Measurements from ENCODE around the gene TTC33. TPM values are rescaled to one million over a fixed set of nuclear protein-coding genes. Genes with fewer than 3 reads are reported as not detected.
A peak's percentile ranks its signal among the peaks of the same experiment; 100 is the strongest.

Gene TTC33
- total and polyA plus RNA-seq, 2 of the 4 experiments (the other 2 are of a cell fraction), result 3.1 to 8.1 TPM

DNA sequence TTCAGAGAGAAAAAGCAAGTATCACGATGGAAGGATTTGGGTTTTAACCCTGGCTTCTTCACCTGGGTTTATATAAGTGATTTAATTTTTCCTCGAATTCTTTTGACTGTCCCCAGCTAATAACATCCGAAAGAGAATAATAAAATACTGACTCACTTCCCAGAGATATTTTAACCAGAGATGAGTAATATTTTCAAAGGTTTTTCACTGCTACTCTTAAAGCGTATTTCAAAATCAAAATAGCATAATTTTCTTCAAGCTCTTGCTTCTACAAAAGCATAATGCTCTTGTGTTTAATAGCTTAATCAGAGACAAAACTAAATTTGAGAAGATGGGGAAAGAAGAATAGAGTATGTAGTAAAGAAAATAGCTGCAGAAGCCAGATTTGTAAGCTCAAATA is 291.2 kb downstream of the TTC33 start:
- ATAC-seq (ENCODE audit: low read depth) (0 out of 2 replicates have a peak, but pooled peaks have one; percentile 14), DNase-seq (peak; percentile 15)
- POLR2A ChIA-PET (ENCODE audit: unreplicated experiment), result no interaction called here
- H3K4me2 ChIP-seq (ENCODE audit: low read depth, low read length), result no peak overlapping the region
- no peak overlapping the region for H2BK15ac ChIP-seq (ENCODE audit: low read depth, low read length)
- H2BK20ac ChIP-seq (ENCODE audit: low read depth, low read length), result no peak overlapping the region
- H3K18ac ChIP-seq (ENCODE audit: low read depth, low read length), result no peak overlapping the region
- H3K79me1 ChIP-seq (ENCODE audit: low read depth in 1 of 2, low read length in 2 of 2), result no peaks in the 10 kb centered on the region
- H3K9me1 ChIP-seq (ENCODE audit: insufficient read depth, low read length), result no peaks in the 10 kb centered on the region
- no peak overlapping the region for H3K23ac ChIP-seq (ENCODE audit: low read depth, low read length)
- no peak overlapping the region for H3K14ac ChIP-seq (replicated peaks; ENCODE audit: low read depth, low read length)
- dilution Hi-C loops (cut with HindIII; ENCODE audit: low sequenced_read_pairs, unreplicated experiment), result no loop called here
- H3K27ac ChIP-seq (ENCODE audit: insufficient read depth, low read length), result no peak overlapping the region
- no peak overlapping the region for H3K4me3 ChIP-seq (ENCODE audit: insufficient read depth, low read depth, low read length)
- H4K20me1 ChIP-seq (ENCODE audit: insufficient read depth, low read length), result no peaks in the 10 kb centered on the region
- BruUV-seq (replicated peaks), result no TSS peak
- TF ChIP-seq, protein P1, sequence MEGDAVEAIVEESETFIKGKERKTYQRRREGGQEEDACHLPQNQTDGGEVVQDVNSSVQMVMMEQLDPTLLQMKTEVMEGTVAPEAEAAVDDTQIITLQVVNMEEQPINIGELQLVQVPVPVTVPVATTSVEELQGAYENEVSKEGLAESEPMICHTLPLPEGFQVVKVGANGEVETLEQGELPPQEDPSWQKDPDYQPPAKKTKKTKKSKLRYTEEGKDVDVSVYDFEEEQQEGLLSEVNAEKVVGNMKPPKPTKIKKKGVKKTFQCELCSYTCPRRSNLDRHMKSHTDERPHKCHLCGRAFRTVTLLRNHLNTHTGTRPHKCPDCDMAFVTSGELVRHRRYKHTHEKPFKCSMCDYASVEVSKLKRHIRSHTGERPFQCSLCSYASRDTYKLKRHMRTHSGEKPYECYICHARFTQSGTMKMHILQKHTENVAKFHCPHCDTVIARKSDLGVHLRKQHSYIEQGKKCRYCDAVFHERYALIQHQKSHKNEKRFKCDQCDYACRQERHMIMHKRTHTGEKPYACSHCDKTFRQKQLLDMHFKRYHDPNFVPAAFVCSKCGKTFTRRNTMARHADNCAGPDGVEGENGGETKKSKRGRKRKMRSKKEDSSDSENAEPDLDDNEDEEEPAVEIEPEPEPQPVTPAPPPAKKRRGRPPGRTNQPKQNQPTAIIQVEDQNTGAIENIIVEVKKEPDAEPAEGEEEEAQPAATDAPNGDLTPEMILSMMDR (conservative IDR thresholded peaks at IDR 0.05; ENCODE audit: low read depth, low read length), result no peak
- TF ChIP-seq, protein P2, sequence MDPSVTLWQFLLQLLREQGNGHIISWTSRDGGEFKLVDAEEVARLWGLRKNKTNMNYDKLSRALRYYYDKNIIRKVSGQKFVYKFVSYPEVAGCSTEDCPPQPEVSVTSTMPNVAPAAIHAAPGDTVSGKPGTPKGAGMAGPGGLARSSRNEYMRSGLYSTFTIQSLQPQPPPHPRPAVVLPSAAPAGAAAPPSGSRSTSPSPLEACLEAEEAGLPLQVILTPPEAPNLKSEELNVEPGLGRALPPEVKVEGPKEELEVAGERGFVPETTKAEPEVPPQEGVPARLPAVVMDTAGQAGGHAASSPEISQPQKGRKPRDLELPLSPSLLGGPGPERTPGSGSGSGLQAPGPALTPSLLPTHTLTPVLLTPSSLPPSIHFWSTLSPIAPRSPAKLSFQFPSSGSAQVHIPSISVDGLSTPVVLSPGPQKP (IDR thresholded peaks at IDR 0.05; ENCODE audit: borderline replicate concordance, low read depth, low read length), result no peak
- TF ChIP-seq CHD1 (IDR thresholded peaks at IDR 0.05; ENCODE audit: low read depth, low read length) (no peak), POLR2A (IDR thresholded peaks at IDR 0.05; ENCODE audit: low read depth, low read length) (no peak), RCOR1 (IDR thresholded peaks at IDR 0.05; ENCODE audit: insufficient replicate concordance, low read length) (no peak), BHLHE40 (IDR thresholded peaks at IDR 0.05; ENCODE audit: low read depth, low read length) (no peak), MAZ (IDR thresholded peaks at IDR 0.05; ENCODE audit: borderline replicate concordance, low read depth, low read length) (no peak), FOS (IDR thresholded peaks at IDR 0.05; ENCODE audit: low read depth, low read length) (no peak), SMC3 (IDR thresholded peaks at IDR 0.05; ENCODE audit: low read depth, low read length) (no peak)
- no peaks in the 10 kb centered on the region for H3K9me3 ChIP-seq (ENCODE audit: control insufficient read depth, insufficient read depth, low read length)
- no peaks in the 10 kb centered on the region for H3K36me3 ChIP-seq (ENCODE audit: control insufficient read depth, insufficient read depth, low read length)
- intact Hi-C loops (cut with micrococcal nuclease), result no loop called here
- CTCF ChIA-PET, result no interaction called here
- H3K56ac ChIP-seq (ENCODE audit: extremely low read depth, insufficient read depth, low read length), result no peak overlapping the region
- no peak overlapping the region for H4K5ac ChIP-seq (ENCODE audit: low read depth, low read length)
- H3K27me3 ChIP-seq (ENCODE audit: control insufficient read depth, insufficient read depth, low read length), result no peaks in the 10 kb centered on the region
- no peak overlapping the region for H4K91ac ChIP-seq (ENCODE audit: insufficient read depth, low read depth, low read length)
- H2AK9ac ChIP-seq (replicated peaks; ENCODE audit: low read depth, low read length, poor library complexity), result no peak overlapping the region
- H2AFZ ChIP-seq (replicated peaks; ENCODE audit: low read length, poor library complexity), result no peak overlapping the region
- no peak overlapping the region for H3K4ac ChIP-seq (ENCODE audit: low read depth, low read length)
- H2BK5ac ChIP-seq (ENCODE audit: low read depth, low read length, poor library complexity, severe bottlenecking), result no peak overlapping the region
- H3K9ac ChIP-seq (ENCODE audit: low read depth, low read length), result no peak overlapping the region
- H3K4me1 ChIP-seq (ENCODE audit: control insufficient read depth, insufficient read depth, low read length), result no peaks in the 10 kb centered on the region
- WGBS, 2 experiments (ENCODE audit: extremely low coverage in 2 of 2, insufficient read length in 1 of 2), result no CpG with 5 or more reads among the region's 4 CpGs
- in situ Hi-C loops (cut with MboI; ENCODE audit: low sequenced_read_pairs), result no loop called here
- H4K8ac ChIP-seq (ENCODE audit: low read depth in 2 of 2, low read length in 2 of 2), result no peak overlapping the region; a peak in 1 of 4 replicates
- H2BK120ac ChIP-seq (ENCODE audit: low read depth, low read length), result no peak overlapping the region
- no peak overlapping the region for H2AK5ac ChIP-seq (ENCODE audit: low read depth, low read length)

Data from IMR-90 (cell line).